Choroid plexus epithelial cell (primary cell): ENCODE results near the gene LMAN1L.
A peak's percentile ranks its signal among the peaks of the same experiment; 100 is the strongest.

Experiments used
- DNase-seq: peaks from one replicate; pipeline ENCODE4 v3.0.0-alpha.2; 2010; ENCODE audit warnings: low read depth
- H3K4me3 ChIP-seq: 2 replicates; pipeline ENCODE4 v1.5.1; 2011; ENCODE audit warnings: low read depth, mild to moderate bottlenecking, control low read depth, low read length, moderate library complexity
- TF ChIP-seq, protein P1 (sequence below): conservative IDR thresholded peaks from 2 replicates; pipeline ENCODE4 v1.5.1; 2011; ENCODE audit warnings: low read depth, mild to moderate bottlenecking, control low read depth, inconsistent platforms, low read length, moderate library complexity

Gene LMAN1L

DNA sequence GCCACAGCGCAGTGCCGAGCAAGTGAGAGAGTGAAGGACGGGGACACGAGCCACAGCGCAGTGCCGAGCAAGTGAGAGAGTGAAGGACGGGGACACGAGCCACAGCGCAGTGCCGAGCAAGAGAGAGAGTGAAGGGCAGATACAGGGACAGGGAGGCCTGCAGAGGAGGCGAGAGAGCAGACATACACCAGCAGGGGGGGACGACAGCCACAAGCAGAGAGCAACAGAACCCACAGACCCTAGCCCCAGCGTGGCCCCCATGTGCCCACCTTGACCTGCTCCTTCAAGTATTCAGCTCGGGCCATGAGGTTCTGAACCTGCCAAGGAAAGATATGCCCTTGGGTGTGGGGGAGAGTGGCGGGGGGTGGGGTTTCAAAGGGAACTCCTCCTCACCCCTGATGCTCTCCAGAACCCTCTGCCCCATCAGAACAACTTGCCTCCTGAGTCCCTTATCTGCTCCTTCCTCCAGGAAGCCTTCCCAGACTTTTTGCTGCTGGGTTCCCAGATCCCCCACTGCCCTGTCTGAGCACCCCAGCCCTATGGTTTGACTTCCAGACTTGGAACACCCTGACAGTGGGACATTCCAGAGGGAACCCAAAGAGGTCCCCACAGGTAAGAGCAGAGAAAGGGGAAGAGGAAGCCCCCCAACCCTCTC lies 25.0 kb downstream of the LMAN1L start:
- no peak for DNase-seq
- TF ChIP-seq, protein P1, sequence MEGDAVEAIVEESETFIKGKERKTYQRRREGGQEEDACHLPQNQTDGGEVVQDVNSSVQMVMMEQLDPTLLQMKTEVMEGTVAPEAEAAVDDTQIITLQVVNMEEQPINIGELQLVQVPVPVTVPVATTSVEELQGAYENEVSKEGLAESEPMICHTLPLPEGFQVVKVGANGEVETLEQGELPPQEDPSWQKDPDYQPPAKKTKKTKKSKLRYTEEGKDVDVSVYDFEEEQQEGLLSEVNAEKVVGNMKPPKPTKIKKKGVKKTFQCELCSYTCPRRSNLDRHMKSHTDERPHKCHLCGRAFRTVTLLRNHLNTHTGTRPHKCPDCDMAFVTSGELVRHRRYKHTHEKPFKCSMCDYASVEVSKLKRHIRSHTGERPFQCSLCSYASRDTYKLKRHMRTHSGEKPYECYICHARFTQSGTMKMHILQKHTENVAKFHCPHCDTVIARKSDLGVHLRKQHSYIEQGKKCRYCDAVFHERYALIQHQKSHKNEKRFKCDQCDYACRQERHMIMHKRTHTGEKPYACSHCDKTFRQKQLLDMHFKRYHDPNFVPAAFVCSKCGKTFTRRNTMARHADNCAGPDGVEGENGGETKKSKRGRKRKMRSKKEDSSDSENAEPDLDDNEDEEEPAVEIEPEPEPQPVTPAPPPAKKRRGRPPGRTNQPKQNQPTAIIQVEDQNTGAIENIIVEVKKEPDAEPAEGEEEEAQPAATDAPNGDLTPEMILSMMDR: peak; percentile 26
- H3K4me3 ChIP-seq: no peak overlapping the region

GRCh38 chr15:74838137-74838516 lies 25.5 kb downstream of the LMAN1L start:
- TF ChIP-seq, protein P1: no peak
- no peak for DNase-seq
- H3K4me3 ChIP-seq: no peak overlapping the region

DNA sequence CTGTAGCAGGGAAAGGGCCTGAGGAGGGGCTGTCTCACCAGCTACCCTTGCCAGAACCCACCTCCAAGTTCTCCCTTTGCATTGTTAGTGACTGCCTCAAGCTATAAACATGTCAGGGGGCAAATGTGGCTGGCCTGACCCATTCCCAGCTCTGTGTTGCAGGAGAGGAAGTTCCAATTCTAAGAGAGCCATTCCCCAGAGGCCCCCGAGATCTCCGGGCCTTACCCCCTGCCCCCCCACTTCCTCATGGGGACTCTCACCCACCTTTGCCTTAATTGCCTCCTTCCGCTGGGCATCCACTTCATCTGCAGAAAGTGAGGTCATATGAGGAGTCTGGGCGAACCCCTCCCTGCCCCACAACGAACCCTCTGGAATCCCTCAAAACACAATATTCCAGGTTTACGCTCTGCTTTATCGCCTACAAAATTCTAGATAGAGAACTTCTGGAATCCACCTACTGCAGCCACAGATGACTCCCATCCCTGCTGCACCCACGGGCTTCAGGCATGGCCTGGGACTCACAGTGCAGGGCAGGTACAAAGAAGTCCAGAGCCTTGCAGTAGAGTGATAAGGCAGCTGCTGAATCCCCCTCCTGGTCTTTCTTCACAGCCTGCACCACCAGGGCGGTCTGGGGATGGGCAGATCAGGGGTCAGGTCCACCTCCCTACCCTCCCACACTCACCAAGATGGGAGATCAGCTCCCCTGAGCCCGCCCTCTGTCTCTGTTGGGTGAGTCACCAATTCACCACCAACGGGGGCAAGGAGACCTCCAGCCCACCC lies 26.3 kb downstream of the LMAN1L start:
- no peak overlapping the region for H3K4me3 ChIP-seq
- TF ChIP-seq, protein P1: no peak
- DNase-seq: no peak

DNA sequence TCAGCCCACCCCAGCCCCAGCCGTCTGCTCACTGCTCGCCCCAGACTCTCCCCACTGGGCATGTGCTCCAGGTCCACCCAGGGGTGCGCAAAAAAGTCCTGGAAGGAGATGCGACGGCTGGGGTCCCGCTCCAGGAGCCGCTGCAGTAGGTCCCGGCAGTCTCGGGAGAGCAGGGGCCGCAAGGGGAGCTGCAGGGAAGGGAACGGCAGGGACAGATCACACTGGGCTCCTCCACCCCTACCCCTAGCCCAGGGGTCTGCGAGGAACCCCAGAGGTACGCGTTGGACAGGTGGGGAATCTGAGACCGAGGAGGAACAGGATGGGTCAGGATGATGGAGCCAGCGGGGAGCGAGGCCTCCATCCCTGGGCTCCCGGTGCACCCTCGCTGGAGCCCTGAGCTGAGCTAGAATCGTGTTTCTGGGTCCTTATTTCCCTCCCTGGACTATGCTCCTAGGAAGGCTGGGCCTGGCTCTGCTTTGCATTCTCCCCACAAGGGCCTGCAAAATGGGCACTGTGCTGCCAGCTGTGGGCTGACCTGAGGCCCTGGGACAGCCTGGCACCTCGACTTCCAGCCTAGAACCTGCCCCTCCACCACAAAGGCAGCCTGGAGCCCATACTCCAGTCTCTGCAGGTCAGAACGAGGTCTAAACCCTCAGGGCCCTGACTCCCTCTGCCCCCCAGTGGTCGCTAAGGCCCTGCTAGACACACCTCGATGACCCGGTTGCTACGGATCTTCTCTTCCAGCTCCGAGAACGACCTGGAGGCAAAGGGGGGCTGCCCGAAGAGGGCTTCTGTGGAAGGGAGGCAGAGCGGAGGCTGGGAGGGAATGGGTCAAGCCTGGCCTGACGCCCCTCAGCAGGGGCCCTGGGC lies 27.1 kb downstream of the LMAN1L start:
- TF ChIP-seq, protein P1: no peak
- DNase-seq: no peak
- no peak overlapping the region for H3K4me3 ChIP-seq

GRCh38 chr15:74840851-74841775 lies 28.5 kb downstream of the LMAN1L start:
- H3K4me3 ChIP-seq: no peak overlapping the region
- DNase-seq: no peak
- TF ChIP-seq, protein P1: no peak

DNA sequence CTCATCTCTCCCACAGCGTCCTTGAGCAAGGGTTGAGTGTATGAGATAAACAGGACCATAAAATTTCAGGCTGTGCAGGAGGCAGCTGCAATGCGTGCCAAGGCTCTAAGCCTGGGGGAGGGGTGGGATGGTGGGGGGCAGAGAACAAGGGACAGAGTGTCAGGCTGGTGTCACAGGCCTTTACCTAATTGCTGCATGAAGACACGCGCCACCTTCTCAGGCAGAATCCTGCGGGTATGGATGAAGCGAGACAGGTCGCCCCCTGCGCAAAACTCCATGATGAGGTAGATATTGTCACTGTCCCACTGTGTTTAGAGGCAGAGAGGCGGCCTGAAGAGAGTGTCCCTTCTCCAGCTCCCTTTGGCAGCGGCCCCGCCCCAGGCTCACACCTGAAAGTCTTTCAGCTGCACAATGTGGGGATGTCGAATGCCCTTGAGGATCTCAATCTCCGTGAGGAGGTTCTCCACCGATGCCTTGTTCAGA lies 29.3 kb downstream of the LMAN1L start:
- TF ChIP-seq, protein P1: no peak
- peak overlapping the region; percentile 86 for H3K4me3 ChIP-seq
- no peak for DNase-seq
